ENCODE data around the gene LIME1. TPM values are rescaled to one million over a fixed set of nuclear protein-coding genes. Genes with fewer than 3 reads are reported as not detected.

The LIME1 gene
- total RNA-seq, 8 experiments from 2014 or later = 2.5 to 8.8 (median 3.9) TPM

DNA sequence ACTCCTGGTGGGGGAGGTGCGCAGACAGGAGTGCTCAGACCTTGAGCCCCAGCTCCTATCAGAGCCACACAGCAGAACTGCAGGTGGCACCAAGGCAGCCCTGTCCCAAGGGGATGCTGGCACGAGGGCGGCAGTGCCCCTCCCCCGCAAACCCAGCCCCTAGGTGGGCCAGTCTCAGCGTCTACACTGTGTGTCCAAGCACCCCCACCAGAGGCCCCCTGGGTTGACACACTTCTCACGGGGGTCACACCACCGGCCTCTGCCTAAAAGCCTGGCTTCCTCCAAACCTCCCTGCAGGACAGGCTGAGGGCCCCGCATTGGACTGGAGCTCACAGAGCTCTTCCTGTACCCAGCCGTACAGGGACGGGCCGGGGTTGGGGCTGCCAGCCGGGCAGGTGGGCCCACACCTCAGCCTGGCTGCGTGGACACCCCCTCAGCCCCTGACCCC lies 11.2 kb downstream of the LIME1 start:
- ATAC-seq (replicated peaks in 6 of 8) = peak in 5 of 8 experiments; percentile 4 to 16 (median 11)
- H3K4me1 ChIP-seq (replicated peaks in 1 of 2) = peaks cover 0 to 4% of the 10 kb centered on the region in 2 donors
- no CpG with 5 or more reads among the region's 13 CpGs for WGBS, 10 experiments
- no peak overlapping the region for H3K4me3 ChIP-seq
- H3K27ac ChIP-seq = peak overlapping the region in 1 of 2 donors; percentile 2
- in situ Hi-C loops (cut with MboI; ENCODE audit: low pct_unique_long_range_greater_than_20kb in 2 of 9, low sequenced_read_pairs in 9 of 9, unreplicated experiment in 9 of 9) = no loop called here

DNA sequence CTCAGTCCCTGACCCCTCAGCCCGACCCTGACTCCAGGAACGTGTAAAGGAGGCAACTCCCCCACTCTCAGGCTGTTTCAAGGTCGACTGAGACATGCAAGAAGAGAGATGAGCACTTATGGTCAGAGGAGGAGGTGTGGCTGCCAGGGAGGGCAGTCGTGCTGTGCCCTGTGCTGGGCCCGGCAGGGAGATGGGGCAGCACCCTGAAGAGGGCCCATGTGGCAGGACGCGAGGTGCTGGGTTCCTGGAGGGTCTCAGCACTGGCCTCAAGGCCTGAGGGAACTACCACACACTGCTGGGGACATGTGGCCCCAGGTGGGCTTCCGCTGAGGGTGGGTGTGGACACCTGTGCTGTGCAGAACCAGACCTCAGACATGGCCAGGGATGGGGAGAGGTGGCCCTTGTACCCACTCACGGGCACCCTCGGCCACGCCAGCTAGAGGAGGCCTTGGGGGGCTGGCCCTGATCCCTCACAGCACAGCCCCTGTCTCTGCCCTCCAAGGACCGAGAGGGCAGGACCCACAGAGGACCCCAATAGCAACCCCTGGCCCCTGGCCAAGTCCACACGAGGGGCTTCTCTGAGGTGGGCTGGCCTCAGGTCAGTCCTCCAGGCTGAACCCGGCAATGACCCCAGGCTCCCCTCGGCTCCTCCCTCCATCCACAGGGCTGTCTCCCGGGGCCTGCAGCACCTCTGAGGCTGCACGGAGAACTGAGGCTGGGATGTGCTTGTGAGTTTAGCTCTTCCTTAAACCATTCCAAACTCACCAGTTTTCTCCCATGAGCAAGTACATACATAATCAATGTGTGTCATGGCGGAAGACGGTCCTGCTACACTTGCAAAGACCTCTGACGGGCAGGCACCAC lies 11.8 kb downstream of the LIME1 start:
- no peak overlapping the region for H3K27ac ChIP-seq
- H3K4me1 ChIP-seq (replicated peaks in 1 of 2) = peaks cover 0 to 4% of the 10 kb centered on the region in 2 donors
- H3K4me3 ChIP-seq = no peak overlapping the region
- peak in 5 of 8 experiments; percentile 1 to 10 (median 8) for ATAC-seq (replicated peaks in 6 of 8)
- 0 to 100% (median 80%) methylated on average over 1 to 7 of the region's 20 CpGs; no CpG with 5 or more reads in 4 of the 10 experiments for WGBS, 10 experiments
- in situ Hi-C loops (cut with MboI; ENCODE audit: low pct_unique_long_range_greater_than_20kb in 2 of 9, low sequenced_read_pairs in 9 of 9, unreplicated experiment in 9 of 9) = no loop called here

DNA sequence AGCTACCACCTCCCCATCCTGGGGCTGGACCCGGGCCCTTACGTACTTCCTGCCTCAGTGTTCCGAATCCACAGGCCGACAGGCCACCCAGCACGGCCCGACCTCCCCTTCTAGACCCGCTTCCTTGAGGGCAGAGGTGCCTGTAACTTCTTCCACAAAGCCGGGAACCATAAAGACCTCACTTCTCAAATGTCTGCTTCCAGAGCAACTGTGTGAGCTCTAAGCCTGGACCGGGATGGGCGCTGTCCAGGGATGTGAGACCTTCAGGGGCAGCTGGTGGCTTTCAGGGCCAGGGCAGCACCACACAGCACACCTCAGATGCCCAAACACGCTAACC lies 12.4 kb downstream of the LIME1 start:
- 53 to 72% methylated on average over 3 to 4 of the region's 11 CpGs; no CpG with 5 or more reads in 8 of the 10 experiments for WGBS, 10 experiments
- in situ Hi-C loops (cut with MboI; ENCODE audit: low pct_unique_long_range_greater_than_20kb in 2 of 9, low sequenced_read_pairs in 9 of 9, unreplicated experiment in 9 of 9) = no loop called here
- peaks cover 0 to 4% of the 10 kb centered on the region in 2 donors for H3K4me1 ChIP-seq (replicated peaks in 1 of 2)

GRCh38 chr20:63749597-63750508 lies 13.4 kb downstream of the LIME1 start:
- Histone ChIP-seq H3K4me3 (no peak overlapping the region), H3K4me1 (replicated peaks in 1 of 2) (peaks cover 0 to 4% of the 10 kb centered on the region in 2 donors), H3K27ac (no peak overlapping the region)
- 43 to 100% (median 93%) methylated on average over 1 to 8 of the region's 16 CpGs; no CpG with 5 or more reads in 1 of the 10 experiments for WGBS, 10 experiments
- in situ Hi-C loops (cut with MboI; ENCODE audit: low pct_unique_long_range_greater_than_20kb in 2 of 9, low sequenced_read_pairs in 9 of 9, unreplicated experiment in 9 of 9) = loop anchor here in 1 of 9 experiments (25.0 kb wide), 1 partner anchor 112 kb away; the partner anchor contains the start of genes ABHD16B and TPD52L2
- no peak for ATAC-seq (replicated peaks in 6 of 8)

More for the DNA sequence above, 12.4 kb downstream of the LIME1 start:
- no peak overlapping the region for H3K4me3 ChIP-seq
- no peak overlapping the region for H3K27ac ChIP-seq
- no peak for ATAC-seq (replicated peaks in 6 of 8)

DNA sequence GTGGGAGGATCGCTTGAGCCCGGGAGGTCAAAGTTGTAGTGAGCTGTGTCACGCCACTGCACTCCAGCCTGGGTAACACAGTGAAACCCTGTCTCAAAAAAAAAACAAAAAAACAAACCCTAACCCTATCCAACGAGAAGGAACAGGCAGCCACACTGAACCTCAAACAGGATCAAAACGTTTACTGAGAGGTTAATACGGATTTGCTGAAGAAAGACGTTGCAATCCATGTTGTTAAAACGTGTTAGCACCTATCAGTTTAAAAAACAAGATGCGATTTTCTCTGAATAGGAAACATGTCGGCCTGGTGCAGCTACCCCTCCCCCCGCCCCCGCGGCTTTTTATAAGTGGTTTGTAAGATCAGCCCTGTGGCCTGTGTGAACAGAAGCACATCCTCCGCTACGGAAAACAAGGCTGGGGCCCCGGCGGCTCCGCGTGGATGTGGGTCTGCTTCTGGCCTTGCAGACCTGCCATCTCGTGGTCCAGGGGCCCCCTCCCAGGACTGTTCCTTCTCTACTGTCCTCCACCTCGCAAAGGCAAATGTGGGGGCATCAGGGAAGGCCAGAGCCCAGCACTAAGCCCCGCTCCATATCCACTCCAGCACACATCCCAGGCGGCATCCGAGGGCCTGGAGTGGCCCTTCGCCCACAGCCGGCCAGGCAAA lies 14.5 kb downstream of the LIME1 start:
- ATAC-seq (replicated peaks in 6 of 8) = no peak
- Histone ChIP-seq H3K27ac (peak overlapping the region in 1 of 2 donors; percentile 47), H3K4me1 (replicated peaks in 1 of 2) (peaks cover 0 to 4% of the 10 kb centered on the region in 2 donors), H3K4me3 (no peak overlapping the region)
- WGBS, 10 experiments = 32 to 74% (median 63%) methylated on average over 4 to 15 of the region's 26 CpGs; no CpG with 5 or more reads in 4 of the 10 experiments
- in situ Hi-C loops (cut with MboI; ENCODE audit: low pct_unique_long_range_greater_than_20kb in 2 of 9, low sequenced_read_pairs in 9 of 9, unreplicated experiment in 9 of 9) = loop anchor here in 1 of 9 experiments (25.0 kb wide), 1 partner anchor 111 kb away; the partner anchor contains the start of genes ABHD16B and TPD52L2

- no peak for ATAC-seq (replicated peaks in 6 of 8)
- H3K27ac ChIP-seq = peak overlapping the region in 1 of 2 donors; percentile 47
- peaks cover 0 to 4% of the 10 kb centered on the region in 2 donors for H3K4me1 ChIP-seq (replicated peaks in 1 of 2)
- in situ Hi-C loops (cut with MboI; ENCODE audit: low pct_unique_long_range_greater_than_20kb in 2 of 9, low sequenced_read_pairs in 9 of 9, unreplicated experiment in 9 of 9) = loop anchor here in 1 of 9 experiments (25.0 kb wide), 1 partner anchor 111 kb away; the partner anchor contains the start of genes ABHD16B and TPD52L2
- 50 to 100% (median 100%) methylated on average over 1 to 8 of the region's 45 CpGs; no CpG with 5 or more reads in 7 of the 10 experiments for WGBS, 10 experiments
- H3K4me3 ChIP-seq = no peak overlapping the region
These were observed 15.2 kb downstream of the LIME1 start for GRCh38 chr20:63751471-63752271.

GRCh38 chr20:63752411-63753101 lies 16.1 kb downstream of the LIME1 start:
- ATAC-seq (replicated peaks in 6 of 8) = peak in 7 of 8 experiments; percentile 12 to 96 (median 66)
- H3K4me1 ChIP-seq (replicated peaks in 1 of 2) = peaks cover 0 to 4% of the 10 kb centered on the region in 2 donors
- in situ Hi-C loops (cut with MboI; ENCODE audit: low pct_unique_long_range_greater_than_20kb in 2 of 9, low sequenced_read_pairs in 9 of 9, unreplicated experiment in 9 of 9) = loop anchor here in 1 of 9 experiments (25.0 kb wide), 1 partner anchor 110 kb away; the partner anchor contains the start of genes ABHD16B and TPD52L2
- H3K4me3 ChIP-seq = no peak overlapping the region
- no peak overlapping the region for H3K27ac ChIP-seq
- 74 to 96% methylated on average over 5 to 9 of the region's 50 CpGs; no CpG with 5 or more reads in 8 of the 10 experiments for WGBS, 10 experiments

GRCh38 chr20:63753381-63753780 lies 16.9 kb downstream of the LIME1 start:
- in situ Hi-C loops (cut with MboI; ENCODE audit: low pct_unique_long_range_greater_than_20kb in 2 of 9, low sequenced_read_pairs in 9 of 9, unreplicated experiment in 9 of 9) = loop anchor here in 1 of 9 experiments (25.0 kb wide), 1 partner anchor 109 kb away; the partner anchor contains the start of genes ABHD16B and TPD52L2

DNA sequence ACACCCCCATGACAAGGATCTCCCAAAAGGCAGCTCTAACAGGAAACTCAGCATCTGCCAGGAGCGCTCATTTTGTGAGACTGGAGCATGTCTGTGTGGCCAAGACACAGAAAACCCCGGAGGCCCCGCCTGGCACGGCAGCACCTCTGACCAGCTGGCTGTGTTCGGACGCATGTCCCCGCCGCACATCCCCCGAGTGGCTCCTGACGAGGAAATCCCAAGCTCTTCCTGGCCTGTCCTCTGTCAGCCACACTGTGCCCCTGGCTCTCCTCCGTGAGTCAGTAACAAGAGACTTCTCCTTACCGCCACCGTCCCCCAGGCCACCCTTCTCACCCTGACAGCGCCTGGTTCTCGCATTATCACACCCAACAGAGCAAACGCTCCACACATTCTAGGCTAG lies 17.5 kb downstream of the LIME1 start:
- 78 to 100% (median 87%) methylated on average over 1 to 5 of the region's 16 CpGs; no CpG with 5 or more reads in 3 of the 10 experiments for WGBS, 10 experiments
- Histone ChIP-seq H3K27ac (no peak overlapping the region), H3K4me1 (replicated peaks in 1 of 2) (peaks cover 0 to 4% of the 10 kb centered on the region in 2 donors), H3K4me3 (no peak overlapping the region)
- in situ Hi-C loops (cut with MboI; ENCODE audit: low pct_unique_long_range_greater_than_20kb in 2 of 9, low sequenced_read_pairs in 9 of 9, unreplicated experiment in 9 of 9) = loop anchor here in 1 of 9 experiments (25.0 kb wide), 1 partner anchor 108 kb away; the partner anchor contains the start of genes ABHD16B and TPD52L2
- ATAC-seq (replicated peaks in 6 of 8) = peak in 2 of 8 experiments; percentile 9 to 20

More at GRCh38 chr20:63753381-63753780, 16.9 kb downstream of the LIME1 start:
- ATAC-seq (replicated peaks in 6 of 8) = no peak
- H3K27ac ChIP-seq = no peak overlapping the region
- H3K4me3 ChIP-seq = no peak overlapping the region
- peaks cover 0 to 4% of the 10 kb centered on the region in 2 donors for H3K4me1 ChIP-seq (replicated peaks in 1 of 2)
- WGBS, 10 experiments = 72 to 100% methylated on average over 1 to 2 of the region's 13 CpGs; no CpG with 5 or more reads in 8 of the 10 experiments

- ATAC-seq (replicated peaks in 6 of 8) = no peak
- Histone ChIP-seq H3K27ac (no peak overlapping the region), H3K4me1 (replicated peaks in 1 of 2) (peaks cover 0 to 3% of the 10 kb centered on the region in 2 donors), H3K4me3 (no peak overlapping the region)
- WGBS, 10 experiments = 68 to 100% (median 95%) methylated on average over 1 to 15 of the region's 18 CpGs
- in situ Hi-C loops (cut with MboI; ENCODE audit: low pct_unique_long_range_greater_than_20kb in 2 of 9, low sequenced_read_pairs in 9 of 9, unreplicated experiment in 9 of 9) = loop anchor here in 1 of 9 experiments (25.0 kb wide), 1 partner anchor 106 kb away; the partner anchor contains the start of genes ABHD16B and TPD52L2
These were observed 19.6 kb downstream of the LIME1 start for GRCh38 chr20:63755933-63756647.
